Endodermal cell (in vitro differentiated cells): ENCODE measurements around the gene NIPSNAP3A. TPM values are rescaled to one million over a fixed set of nuclear protein-coding genes. Genes with fewer than 3 reads are reported as not detected.

ENCODE experiments used
- DNase-seq: peaks from one replicate; pipeline ENCODE4 v3.0.0-alpha.2; 2017
- H3K27ac ChIP-seq: 2 replicates; pipeline ENCODE4 v1.5.1; 2013; ENCODE audit warnings: mild to moderate bottlenecking, low read depth, low read length, moderate library complexity
- H3K27me3 ChIP-seq: 2 replicates; pipeline ENCODE4 v1.6.1; 2013; ENCODE audit warnings: mild to moderate bottlenecking, low read length, moderate library complexity; ENCODE audit not compliant: insufficient read depth, control insufficient read depth, poor library complexity, severe bottlenecking
- H3K36me3 ChIP-seq: 2 replicates; pipeline ENCODE4 v1.7.0; 2013; ENCODE audit warnings: mild to moderate bottlenecking, low read length, moderate library complexity; ENCODE audit not compliant: control insufficient read depth, insufficient read depth
- H3K4me1 ChIP-seq: one replicate; pipeline ENCODE4 v1.7.0; 2013; ENCODE audit warnings: low read length; ENCODE audit not compliant: control insufficient read depth, insufficient read depth
- H3K4me3 ChIP-seq: 2 replicates; pipeline ENCODE4 v1.5.1; 2013; ENCODE audit warnings: mild to moderate bottlenecking, low read length, moderate library complexity
- H3K9ac ChIP-seq: 2 replicates; pipeline ENCODE4 v1.6.1; 2013; ENCODE audit warnings: mild to moderate bottlenecking, low read length, moderate library complexity; ENCODE audit not compliant: poor library complexity, severe bottlenecking; ENCODE audit errors: extremely low read depth
- H3K9me3 ChIP-seq: 2 replicates; pipeline ENCODE4 v1.6.1; 2013; ENCODE audit warnings: mild to moderate bottlenecking, low read length, moderate library complexity; ENCODE audit not compliant: control insufficient read depth
- H3K27ac Mint-ChIP-seq: 2 replicates; pipeline ENCODE4 v1.8.0; 2020; ENCODE audit warnings: mixed read lengths
- H3K27me3 Mint-ChIP-seq: 2 replicates; pipeline ENCODE4 v1.8.0; 2021; ENCODE audit warnings: mild to moderate bottlenecking, mixed read lengths; ENCODE audit not compliant: insufficient read depth
- H3K36me3 Mint-ChIP-seq: 2 replicates; pipeline ENCODE4 v1.8.0; 2020; ENCODE audit warnings: low read depth, mixed read lengths
- H3K4me1 Mint-ChIP-seq: 2 replicates; pipeline ENCODE4 v1.8.0; 2020; ENCODE audit warnings: mixed read lengths
- H3K4me3 Mint-ChIP-seq: 2 replicates; pipeline ENCODE4 v1.8.0; 2020; ENCODE audit warnings: mild to moderate bottlenecking, moderate library complexity, mixed read lengths
- H3K9me3 Mint-ChIP-seq: 2 replicates; pipeline ENCODE4 v1.8.0; 2020; ENCODE audit warnings: mild to moderate bottlenecking, mixed read lengths
- CTCF ChIP-seq: fragments of 200-600 bp; sonication (generic); conservative IDR thresholded peaks from 2 replicates; pipeline ENCODE4 v1.5.0; 2021; ENCODE audit warnings: antibody characterized with exemption, mild to moderate bottlenecking
- WGBS, 2 experiments: methylation state at CpG; one replicate each; pipeline versions ENCODE4 v1.1.5 to v1.1.7; 2013; ENCODE audit warnings: missing lambda C conversion rate in 2 of 2, mixed read lengths in 1 of 2; ENCODE audit not compliant: insufficient coverage in 1 of 2, insufficient read length in 1 of 2; 5-methylcytosine and 5-hydroxymethylcytosine counted together
- total RNA-seq, 2 donors: library from RNA; stranded (reverse); fragmentation: NEBNext Ultra II Directional in 1 of 2; extraction: Animal tissue kit (Norgen Biotek cat#: 25700) in 1 of 2; gene quantifications; 2 replicates in 1 of 2; 3 replicates in 1 of 2; pipeline ENCODE4 v1.2.1, GENCODE V29; 2021

NIPSNAP3A gene
- total RNA-seq, 2 donors from 2014 or later, result 18.8 to 20.5 TPM

GRCh38 chr9:104774831-104775573 lies 27.5 kb downstream of the NIPSNAP3A start:
- no peaks in the 10 kb centered on the region for H3K9me3 Mint-ChIP-seq
- H3K27ac Mint-ChIP-seq, result no peak overlapping the region
- Histone ChIP-seq H3K4me3 (no peak overlapping the region), H3K4me1 (no peaks in the 10 kb centered on the region), H3K27ac (no peak overlapping the region), H3K27me3 (no peaks in the 10 kb centered on the region), H3K36me3 (peaks cover 2% of the 10 kb centered on the region), H3K9me3 (no peaks in the 10 kb centered on the region), H3K9ac (no peak overlapping the region)
- peaks cover 11% of the 10 kb centered on the region for H3K4me1 Mint-ChIP-seq
- 85 to 94% methylated on average over 4 to 11 of the region's 11 CpGs for WGBS, 2 experiments
- peaks cover 2% of the 10 kb centered on the region for H3K36me3 Mint-ChIP-seq
- no peak for DNase-seq
- no peaks in the 10 kb centered on the region for H3K27me3 Mint-ChIP-seq
- no peak overlapping the region for H3K4me3 Mint-ChIP-seq
- TF ChIP-seq CTCF, result no peak

GRCh38 chr9:104775574-104775936 lies 28.1 kb downstream of the NIPSNAP3A start:
- H3K27me3 Mint-ChIP-seq, result no peaks in the 10 kb centered on the region

GRCh38 chr9:104775976-104776375 lies 28.5 kb downstream of the NIPSNAP3A start:
- no peaks in the 10 kb centered on the region for H3K9me3 ChIP-seq
- no peak for DNase-seq
- WGBS, 2 experiments, result 94 to 95% methylated on average over 2 of the region's 2 CpGs
- Mint-ChIP-seq H3K36me3 (peaks cover 2% of the 10 kb centered on the region), H3K27ac (no peak overlapping the region), H3K9me3 (no peaks in the 10 kb centered on the region), H3K4me1 (peaks cover 11% of the 10 kb centered on the region), H3K27me3 (no peaks in the 10 kb centered on the region), H3K4me3 (no peak overlapping the region)
- H3K27ac ChIP-seq, result no peak overlapping the region
- H3K36me3 ChIP-seq, result peaks cover 6% of the 10 kb centered on the region
- H3K4me3 ChIP-seq, result no peak overlapping the region
- no peak overlapping the region for H3K9ac ChIP-seq
- H3K4me1 ChIP-seq, result no peaks in the 10 kb centered on the region
- TF ChIP-seq CTCF, result no peak
- no peaks in the 10 kb centered on the region for H3K27me3 ChIP-seq

More at GRCh38 chr9:104775574-104775936, 28.1 kb downstream of the NIPSNAP3A start:
- no peak overlapping the region for H3K4me3 Mint-ChIP-seq
- Histone ChIP-seq H3K9ac (no peak overlapping the region), H3K9me3 (no peaks in the 10 kb centered on the region), H3K36me3 (peaks cover 6% of the 10 kb centered on the region), H3K4me1 (no peaks in the 10 kb centered on the region), H3K4me3 (no peak overlapping the region), H3K27ac (no peak overlapping the region), H3K27me3 (no peaks in the 10 kb centered on the region)
- DNase-seq, result no peak
- H3K27ac Mint-ChIP-seq, result no peak overlapping the region
- H3K9me3 Mint-ChIP-seq, result no peaks in the 10 kb centered on the region
- peaks cover 11% of the 10 kb centered on the region for H3K4me1 Mint-ChIP-seq
- H3K36me3 Mint-ChIP-seq, result peaks cover 2% of the 10 kb centered on the region
- no peak for TF ChIP-seq CTCF
